D721Med (cell line): ENCODE data around the gene NOM1.

ENCODE experiments used
- DNase-seq: peaks from one replicate; pipeline ENCODE4 v3.0.0; 2011; ENCODE audit warnings: low spot score; ENCODE audit not compliant: insufficient read length
- FAIRE-seq: peaks from 2 replicates; lab custom pipeline; 2011; peaks lifted over from hg19 to GRCh38; lab: Jason Lieb, UNC
- CTCF ChIP-seq: IDR thresholded peaks from 2 replicates; pipeline ENCODE4 v1.5.1; 2012; ENCODE audit warnings: mild to moderate bottlenecking, control low read depth; ENCODE audit not compliant: insufficient read depth; ENCODE audit errors: missing control alignments

The NOM1 gene

DNA sequence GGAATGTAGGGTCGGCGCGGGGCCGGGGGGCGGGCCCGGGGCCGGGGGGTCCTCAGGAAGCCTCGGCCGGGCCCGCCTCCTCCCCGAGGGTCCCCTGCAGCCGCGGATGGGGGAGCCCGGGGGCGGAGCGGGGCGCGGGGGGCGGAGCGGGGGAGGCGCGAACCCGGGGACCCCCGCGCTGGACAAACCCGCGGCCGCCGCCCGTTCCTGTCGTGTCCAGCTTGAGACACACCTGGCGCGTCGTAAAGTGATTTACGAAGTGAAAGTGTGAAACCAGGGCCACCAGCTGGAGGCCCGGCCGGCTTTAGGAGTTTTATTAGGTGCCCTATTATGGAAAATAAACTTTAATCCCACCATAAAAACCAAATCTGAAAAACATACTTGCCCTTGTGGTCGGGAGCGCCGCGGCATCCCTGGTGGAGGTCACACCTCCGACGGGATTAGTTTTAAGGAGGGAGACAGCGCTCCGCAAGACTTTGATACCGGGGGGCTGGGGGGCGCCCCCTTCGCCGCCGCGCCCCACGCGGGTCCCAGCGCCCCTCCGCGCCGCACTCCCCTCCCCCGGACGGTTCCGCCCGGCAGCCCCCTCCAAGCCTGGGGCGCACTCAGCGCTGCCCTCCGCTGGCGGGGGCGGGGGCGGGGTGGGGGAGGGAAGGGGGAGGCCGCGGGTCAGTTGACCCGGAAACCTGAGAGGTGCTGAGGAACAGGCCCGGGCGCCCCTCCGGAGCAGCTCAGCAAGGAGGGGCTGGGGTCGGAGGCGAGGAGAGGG is 50.6 kb downstream of the NOM1 start:
- peak; percentile 13 for DNase-seq
- FAIRE-seq, result no peak
- no peak for TF ChIP-seq CTCF

DNA sequence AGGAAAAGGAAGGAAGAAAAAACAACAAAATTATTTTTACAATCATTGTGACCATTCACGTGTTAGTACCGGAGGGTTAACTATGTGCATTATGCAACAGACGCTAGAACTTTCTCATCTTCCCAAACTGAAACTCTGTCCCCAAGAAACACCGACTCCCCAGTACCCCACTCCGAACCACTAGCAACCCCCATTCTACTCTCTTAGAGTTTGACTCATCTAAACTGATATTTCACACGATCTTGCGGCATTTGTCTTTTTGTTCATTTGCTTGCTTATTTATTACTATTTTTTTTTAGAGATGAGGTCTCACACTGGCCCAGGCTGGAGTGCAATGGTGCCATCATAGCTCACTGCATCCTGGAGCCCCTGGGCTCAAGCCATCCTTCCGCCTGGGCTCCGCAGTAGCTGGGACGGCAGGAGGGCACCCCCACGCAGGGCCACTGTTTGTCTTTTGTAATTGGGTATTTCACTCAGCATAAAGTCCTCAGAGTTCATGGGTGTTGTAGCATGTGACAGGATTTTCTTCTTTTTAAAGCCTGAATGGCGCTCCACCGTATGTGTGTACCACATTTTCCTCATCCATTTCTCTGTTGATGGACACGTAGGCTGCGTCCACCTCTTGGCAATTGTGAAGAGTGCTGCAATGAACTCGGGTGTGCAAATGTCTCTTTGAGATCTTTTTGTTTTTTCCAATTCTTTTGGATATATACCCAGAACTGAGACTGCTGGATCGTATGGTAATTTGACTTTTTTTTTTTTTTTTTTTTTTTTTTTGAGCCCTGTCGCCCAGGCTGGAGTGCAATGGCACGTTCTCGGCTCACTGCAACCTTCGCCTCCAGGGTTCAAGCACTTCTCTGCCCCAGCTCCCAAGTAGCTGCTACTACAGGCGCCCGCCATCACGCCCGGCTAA is 51.5 kb downstream of the NOM1 start:
- no peak for TF ChIP-seq CTCF
- DNase-seq, result no peak
- FAIRE-seq, result no peak

DNA sequence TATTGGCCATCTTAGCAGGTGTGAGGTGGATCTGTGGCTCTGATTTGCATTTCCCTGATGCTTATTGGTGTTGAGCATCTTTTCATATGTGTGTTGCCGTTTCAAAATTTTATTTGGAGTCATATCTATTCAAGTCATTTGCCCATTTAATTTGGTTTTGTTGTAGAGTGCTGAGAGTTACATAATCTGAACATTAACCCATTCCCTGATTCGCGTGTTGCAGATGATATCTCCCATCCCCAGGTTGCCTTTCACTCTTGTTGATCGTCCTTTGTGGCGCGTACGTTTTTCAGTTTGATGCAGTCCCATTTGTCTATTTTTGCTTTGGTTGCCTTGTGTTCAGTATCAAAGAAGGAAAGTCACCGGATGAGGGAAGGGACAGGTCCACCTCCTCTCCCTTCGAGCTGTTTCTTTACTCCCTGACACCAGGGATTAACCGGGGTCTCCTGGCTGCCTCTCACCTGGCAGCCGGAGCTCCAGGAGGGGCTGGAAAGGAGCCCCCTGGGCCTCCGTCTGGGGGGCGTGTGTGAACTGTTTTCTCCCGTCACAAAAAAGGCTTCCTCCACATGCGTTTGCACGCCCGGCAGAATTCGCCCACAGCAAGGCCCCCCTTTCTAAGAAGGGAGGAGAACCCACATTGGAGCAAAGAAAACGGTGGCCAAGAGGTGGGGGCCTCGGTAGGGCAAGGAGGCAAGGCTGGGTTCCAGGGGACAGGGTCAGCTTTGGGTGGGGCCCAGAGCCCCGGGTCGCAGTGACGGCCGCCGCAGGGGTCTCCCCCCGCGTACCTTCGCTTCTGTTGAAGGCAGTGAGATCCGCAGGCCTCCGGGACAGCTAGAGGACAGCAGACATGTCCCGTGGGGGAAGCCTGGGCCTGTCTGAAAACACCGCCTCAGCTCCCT is 52.7 kb downstream of the NOM1 start:
- DNase-seq (peak; percentile 12), FAIRE-seq (no peak)
- TF ChIP-seq CTCF, result no peak

- DNase-seq, result peak; percentile 7
- FAIRE-seq, result no peak
- TF ChIP-seq CTCF, result no peak
Measured at GRCh38 chr7:157002819-157003421, 53.4 kb downstream of the NOM1 start.

GRCh38 chr7:157003445-157003755 is 53.9 kb downstream of the NOM1 start:
- no peak for TF ChIP-seq CTCF
- no peak for DNase-seq
- FAIRE-seq, result no peak

- FAIRE-seq (no peak), DNase-seq (peak; percentile 20)
- TF ChIP-seq CTCF, result no peak
Measured at GRCh38 chr7:157003756-157004520, 54.4 kb downstream of the NOM1 start.
